K562 (cell line): Measurements from ENCODE around the gene AGR2. TPM values are rescaled to one million over a fixed set of nuclear protein-coding genes. Genes with fewer than 3 reads are reported as not detected.

Experiments used
- AFF4 ChIP-seq: sonication (generic); formaldehyde crosslinking; IDR thresholded peaks from 2 replicates; pipeline ENCODE4 v1.8.0; 2023; ENCODE audit warnings: mild to moderate bottlenecking, missing genetic modification reagents
- BDP1 ChIP-seq: IDR thresholded peaks from 3 replicates; pipeline ENCODE4 v1.6.1; 2011; ENCODE audit not compliant: insufficient read length, insufficient read depth
- CCAR2 ChIP-seq: fragments of 200-400 bp; formaldehyde crosslinking; IDR thresholded peaks from 2 replicates; pipeline ENCODE4 v1.6.1; 2017; ENCODE audit warnings: mild to moderate bottlenecking, low read depth, low read length
- CHD4 ChIP-seq: fragments of 200-600 bp; sonication (generic); IDR thresholded peaks from 3 replicates; pipeline ENCODE4 v1.6.1; 2012; ENCODE audit warnings: low read depth, mild to moderate bottlenecking, mixed read lengths, low read length, inconsistent platforms; ENCODE audit not compliant: insufficient read depth, insufficient replicate concordance, poor library complexity, severe bottlenecking
- CREB1 ChIP-seq, 2 experiments: sonication (generic) in 1 of 2; formaldehyde crosslinking in 1 of 2; IDR thresholded peaks; 2 replicates each; pipeline versions ENCODE4 v1.6.1 to v1.8.0; 2012 to 2022; ENCODE audit warnings: inconsistent platforms in 1 of 2, mild to moderate bottlenecking in 1 of 2, missing genetic modification reagents in 1 of 2, moderate library complexity in 1 of 2
- CSDE1 ChIP-seq, 2 experiments: fragments of 450-650 bp; IDR thresholded peaks; 2 replicates each; pipeline ENCODE4 v1.6.1; 2016; ENCODE audit warnings: mild to moderate bottlenecking in 1 of 2
- FOS ChIP-seq: IDR thresholded peaks from 3 replicates; pipeline ENCODE4 v1.6.1; 2011; ENCODE audit not compliant: insufficient read length; ENCODE audit errors: extremely low read depth
- GTF2A2 ChIP-seq: IDR thresholded peaks from 2 replicates; pipeline ENCODE4 v1.6.1; 2016; ENCODE audit warnings: mild to moderate bottlenecking, missing genetic modification characterization, missing compliant biosample characterization
- HSF4 ChIP-seq: fragments of 250-450 bp; sonication (Bioruptor Pico); IDR thresholded peaks from 2 replicates; pipeline ENCODE4 v2.1.2; 2022; ENCODE audit warnings: mild to moderate bottlenecking, moderate library complexity, borderline replicate concordance
- KAT8 ChIP-seq: fragments of 450-650 bp; IDR thresholded peaks from 2 replicates; pipeline ENCODE4 v1.6.1; 2016; ENCODE audit warnings: low read depth, mild to moderate bottlenecking
- MAFK ChIP-seq: IDR thresholded peaks from 2 replicates; pipeline ENCODE4 v1.6.1; 2011; ENCODE audit warnings: low read length, improper control_type of control experiment
- MIER1 ChIP-seq: fragments of 450-650 bp; IDR thresholded peaks from 2 replicates; pipeline ENCODE4 v1.6.1; 2016; ENCODE audit warnings: antibody characterized with exemption, mild to moderate bottlenecking, low read depth
- MTF1 ChIP-seq: fragments of 250-450 bp; sonication (Bioruptor Pico); IDR thresholded peaks from 2 replicates; pipeline ENCODE4 v1.9.0; 2021; ENCODE audit warnings: moderate library complexity, mild to moderate bottlenecking, inconsistent platforms, borderline replicate concordance
- NCOA1 ChIP-seq: fragments of 450-650 bp; IDR thresholded peaks from 2 replicates; pipeline ENCODE4 v1.6.1; 2016; ENCODE audit warnings: low read depth
- NCOA2 ChIP-seq, 2 experiments: fragments of 450-650 bp; IDR thresholded peaks; 2 replicates each; pipeline ENCODE4 v1.6.1; 2018; ENCODE audit warnings: mild to moderate bottlenecking in 2 of 2, moderate library complexity in 1 of 2; ENCODE audit not compliant: partially characterized antibody in 2 of 2
- RBM22 ChIP-seq: fragments of 200-400 bp; formaldehyde crosslinking; IDR thresholded peaks from 2 replicates; pipeline ENCODE4 v1.6.1; 2018; ENCODE audit warnings: low read length, low read depth; ENCODE audit not compliant: poor library complexity, severe bottlenecking
- SREBF2 ChIP-seq: sonication (generic); formaldehyde crosslinking; IDR thresholded peaks from 2 replicates; pipeline ENCODE4 v1.4.0; 2020; ENCODE audit warnings: mild to moderate bottlenecking, missing genetic modification reagents
- SRSF7 ChIP-seq: fragments of 200-400 bp; formaldehyde crosslinking; optimal IDR thresholded peaks from 2 replicates; pipeline ENCODE3; 2017; ENCODE audit warnings: mild to moderate bottlenecking, low read depth, low read length
- TAL1 ChIP-seq: fragments of 450-650 bp; IDR thresholded peaks from 2 replicates; pipeline ENCODE4 v1.6.1; 2016; ENCODE audit warnings: mild to moderate bottlenecking
- TARDBP ChIP-seq: fragments of 450-650 bp; IDR thresholded peaks from 2 replicates; pipeline ENCODE4 v1.6.1; 2016
- USF1 ChIP-seq: sonication (generic); formaldehyde crosslinking; IDR thresholded peaks from 2 replicates; pipeline ENCODE4 v1.9.0; 2022; ENCODE audit warnings: mild to moderate bottlenecking, missing genetic modification reagents
- ZNF436 ChIP-seq: fragments of 250-450, 450-650 bp; sonication (Bioruptor Pico); formaldehyde crosslinking; IDR thresholded peaks from 2 replicates; pipeline ENCODE4 v1.7.0; 2020; ENCODE audit warnings: mild to moderate bottlenecking
- polyA plus RNA-seq, 8 experiments: library from polyadenylated mRNA; depleted of rRNA in 4 of 8; stranded (reverse) in 5 of 8; unstranded in 3 of 8; fragments of >200 nt; fragmentation: Nextera tagmentation in 2 of 8; fragmentation: Illumina TruSeq in 1 of 8; extraction: Ambion mirVana in 2 of 8; extraction: Trizol in 1 of 8; gene quantifications; 2 replicates each; pipeline versions ENCODE4 v1.2.1 to v1.2.3, GENCODE V29; 2011 to 2014; ENCODE audit warnings: inconsistent platforms in 1 of 8, missing spikeins in 1 of 8
- total RNA-seq, 7 experiments: library from RNA; depleted of rRNA in 6 of 7; stranded (reverse); fragments of >200 nt in 6 of 7; fragmentation: Illumina TruSeq in 2 of 7; extraction: Trizol in 2 of 7; gene quantifications; 2 replicates each; pipeline versions ENCODE4 v1.2.1 to v1.2.3, GENCODE V29; 2011 to 2021; ENCODE audit warnings: low replicate concordance in 1 of 7
- TF ChIP-seq, protein P1 (sequence below): IDR thresholded peaks from 2 replicates; pipeline ENCODE4 v1.6.1; 2012; ENCODE audit warnings: low read depth, low read length, improper control_type of control experiment, borderline replicate concordance

Gene AGR2
- total and polyA plus RNA-seq, 9 of the 15 experiments (the other 6 are each of a cell fraction or from before 2014, with no cell fraction given) = 0.66 TPM; not detected in 8

- no peak for TF ChIP-seq SRSF7
- TF ChIP-seq MAFK = no peak
- TF ChIP-seq TAL1 = no peak
- peak; percentile 21 for TF ChIP-seq FOS
- TF ChIP-seq NCOA1 = no peak
- no peak for TF ChIP-seq MIER1
- no peak for TF ChIP-seq HSF4 (CRISPR knock-in tag)
- no peak; the same call in 1 of the 2 replicates for TF ChIP-seq KAT8
- peak in 1 of 2 experiments; percentile 20; a peak in 1 of 4 replicates for TF ChIP-seq CSDE1 (IDR thresholded peaks at IDR 0.05)
- no peak for TF ChIP-seq MTF1 (CRISPR knock-in tag)
- TF ChIP-seq AFF4 (CRISPR knock-in tag) = no peak
- TF ChIP-seq NCOA2 (IDR thresholded peaks at IDR 0.05; ENCODE audit: partially characterized antibody in 2 of 2) = no peak
- no peak for TF ChIP-seq RBM22
- no peak for TF ChIP-seq SREBF2 (CRISPR knock-in tag)
- TF ChIP-seq CCAR2 = no peak
- TF ChIP-seq, protein P1, sequence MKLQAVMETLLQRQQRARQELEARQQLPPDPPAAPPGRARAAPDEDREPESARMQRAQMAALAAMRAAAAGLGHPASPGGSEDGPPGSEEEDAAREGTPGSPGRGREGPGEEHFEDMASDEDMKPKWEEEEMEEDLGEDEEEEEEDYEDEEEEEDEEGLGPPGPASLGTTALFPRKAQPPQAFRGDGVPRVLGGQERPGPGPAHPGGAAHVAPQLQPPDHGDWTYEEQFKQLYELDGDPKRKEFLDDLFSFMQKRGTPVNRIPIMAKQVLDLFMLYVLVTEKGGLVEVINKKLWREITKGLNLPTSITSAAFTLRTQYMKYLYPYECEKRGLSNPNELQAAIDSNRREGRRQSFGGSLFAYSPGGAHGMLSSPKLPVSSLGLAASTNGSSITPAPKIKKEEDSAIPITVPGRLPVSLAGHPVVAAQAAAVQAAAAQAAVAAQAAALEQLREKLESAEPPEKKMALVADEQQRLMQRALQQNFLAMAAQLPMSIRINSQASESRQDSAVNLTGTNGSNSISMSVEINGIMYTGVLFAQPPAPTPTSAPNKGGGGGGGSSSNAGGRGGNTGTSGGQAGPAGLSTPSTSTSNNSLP = no peak
- no peak for TF ChIP-seq TARDBP
- no peak for TF ChIP-seq CHD4
- no peak for TF ChIP-seq USF1
- no peak for TF ChIP-seq ZNF436 (CRISPR knock-in tag)
- no peak for TF ChIP-seq GTF2A2
- peak; percentile 80 for TF ChIP-seq CREB1 (IDR thresholded peaks at IDR 0.05)
- TF ChIP-seq CREB1 (CRISPR knock-in tag; IDR thresholded peaks at IDR 0.05) = peak; percentile 63; the same call in 1 of the 2 replicates
- no peak for TF ChIP-seq BDP1
These were observed 51.5 kb downstream of the AGR2 start, which contains the start of gene TSPAN13 (continued) for GRCh38 chr7:16753102-16753931.
